Stimulated activated memory B cell treated with anti-CD40 and anti-IgM and Interleukin-4, amounts not matched to agents 10 μg/mL and 1 μg/mL and 100 μg/mL, for 72 hours (primary cell): ENCODE results near the gene USF3.
A peak's percentile ranks its signal among the peaks of the same experiment; 100 is the strongest.

Experiments used
- ATAC-seq: fragments of 150-1000 bp; cut with Tn5 transposase; 2 replicates; pipeline ENCODE4 v1.10.0; 2021
- H3K27ac Mint-ChIP-seq: one replicate; pipeline ENCODE4 v1.8.0; 2022; ENCODE audit warnings: mild to moderate bottlenecking, mixed read lengths
- H3K27me3 Mint-ChIP-seq: one replicate; pipeline ENCODE4 v1.8.0; 2022; ENCODE audit warnings: mixed read lengths
- H3K36me3 Mint-ChIP-seq: one replicate; pipeline ENCODE4 v1.8.0; 2022; ENCODE audit warnings: mixed read lengths
- H3K4me1 Mint-ChIP-seq: one replicate; pipeline ENCODE4 v1.8.0; 2022; ENCODE audit warnings: mixed read lengths
- H3K4me3 Mint-ChIP-seq: one replicate; pipeline ENCODE4 v1.8.0; 2022; ENCODE audit warnings: mild to moderate bottlenecking, moderate library complexity, mixed read lengths
- H3K9me3 Mint-ChIP-seq: one replicate; pipeline ENCODE4 v1.8.0; 2022; ENCODE audit warnings: mixed read lengths

Gene USF3

DNA sequence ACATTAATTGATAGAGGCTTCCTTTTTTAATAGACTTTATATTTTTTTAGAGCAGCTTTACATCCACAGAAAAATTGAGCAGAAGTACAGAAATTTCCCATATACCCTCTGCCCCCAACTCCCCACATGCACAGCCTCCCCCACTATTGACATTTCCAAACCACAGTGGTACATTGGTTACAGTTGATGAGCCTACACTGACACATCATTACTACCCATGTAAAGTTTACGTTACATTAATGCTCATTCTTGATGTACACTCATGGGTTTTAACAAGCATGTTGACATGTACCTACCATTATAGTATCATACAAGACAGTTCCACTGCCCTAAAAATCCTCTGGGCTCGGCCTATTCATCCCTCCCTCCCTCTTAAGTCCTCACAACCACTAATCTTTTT, 78.7 kb downstream of the USF3 start:
- Mint-ChIP-seq H3K27ac (no peak overlapping the region), H3K4me3 (no peak overlapping the region), H3K9me3 (no peaks in the 10 kb centered on the region), H3K27me3 (no peaks in the 10 kb centered on the region), H3K4me1 (peaks cover 13% of the 10 kb centered on the region), H3K36me3 (peaks cover 49% of the 10 kb centered on the region)
- ATAC-seq, result no peak

DNA sequence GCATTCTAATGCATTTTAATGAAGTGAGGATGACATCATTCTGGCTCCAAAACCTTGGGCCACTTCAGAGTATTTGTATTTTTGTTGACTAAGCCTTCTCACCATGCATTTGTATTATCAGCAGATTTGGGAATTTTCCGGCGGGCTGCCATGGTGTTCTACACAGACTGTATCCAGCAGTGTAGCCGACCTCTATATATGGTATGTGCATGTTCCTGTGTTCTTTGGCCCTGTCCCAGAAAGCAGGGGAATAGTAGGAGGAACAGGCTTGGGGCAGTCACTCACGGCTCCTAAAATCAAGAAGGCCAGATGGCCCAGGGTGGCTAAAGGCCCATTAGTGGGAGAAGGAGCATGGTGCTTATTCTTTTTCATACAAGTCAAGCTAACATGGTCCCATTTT, 80.5 kb downstream of the USF3 start:
- no peak for ATAC-seq

GRCh38 chr3:113614402-113614801, 82.0 kb downstream of the USF3 start:
- Mint-ChIP-seq H3K4me1 (peaks cover 3% of the 10 kb centered on the region), H3K27ac (no peak overlapping the region), H3K36me3 (peaks cover 53% of the 10 kb centered on the region), H3K9me3 (no peaks in the 10 kb centered on the region), H3K4me3 (no peak overlapping the region), H3K27me3 (no peaks in the 10 kb centered on the region)
- no peak for ATAC-seq

More for the DNA sequence above, 80.5 kb downstream of the USF3 start:
- Mint-ChIP-seq H3K9me3 (no peaks in the 10 kb centered on the region), H3K4me3 (no peak overlapping the region), H3K27me3 (no peaks in the 10 kb centered on the region), H3K27ac (no peak overlapping the region), H3K4me1 (peaks cover 13% of the 10 kb centered on the region), H3K36me3 (peaks cover 56% of the 10 kb centered on the region)

GRCh38 chr3:113607219-113607596, 89.2 kb downstream of the USF3 start:
- ATAC-seq, result peak; percentile 77
- peaks cover 65% of the 10 kb centered on the region for H3K36me3 Mint-ChIP-seq
- no peaks in the 10 kb centered on the region for H3K27me3 Mint-ChIP-seq
- H3K4me3 Mint-ChIP-seq, result peak overlapping the region; percentile 59
- H3K9me3 Mint-ChIP-seq, result no peaks in the 10 kb centered on the region
- H3K27ac Mint-ChIP-seq, result peak overlapping the region; percentile 92
- peaks cover 26% of the 10 kb centered on the region for H3K4me1 Mint-ChIP-seq

DNA sequence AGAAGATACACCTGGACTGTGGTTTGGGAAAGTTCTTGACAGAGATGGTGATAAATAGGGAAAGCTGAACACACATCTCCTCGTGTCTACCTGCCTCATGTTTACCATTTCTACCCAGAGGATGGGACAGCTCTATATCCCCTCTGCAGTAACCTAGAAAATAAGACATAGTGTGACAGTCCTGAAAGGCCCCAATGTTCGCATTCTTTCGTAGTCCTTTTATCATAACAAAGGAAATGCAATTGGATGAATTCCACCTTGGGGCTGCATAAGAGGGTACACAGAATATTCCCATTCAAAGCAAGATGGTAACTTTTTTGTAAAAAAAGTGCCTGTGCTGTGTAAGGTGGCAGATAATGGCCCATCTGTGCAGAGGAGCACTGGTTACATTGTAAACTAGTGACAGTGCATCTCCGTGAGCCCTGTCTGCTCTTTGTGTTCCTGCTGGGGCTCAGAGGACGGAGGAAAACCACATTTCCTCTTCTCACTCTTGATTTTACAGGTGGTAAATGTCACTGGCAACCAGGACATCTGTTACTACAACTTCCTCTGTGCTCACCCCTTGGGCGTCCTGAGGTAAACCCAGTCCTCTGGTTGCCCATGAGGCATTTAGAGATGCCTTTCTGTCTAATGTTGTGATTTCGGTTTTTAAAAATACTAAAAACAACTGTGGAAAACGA, 89.8 kb downstream of the USF3 start:
- ATAC-seq, result peak; percentile 99
- H3K9me3 Mint-ChIP-seq, result no peaks in the 10 kb centered on the region
- no peaks in the 10 kb centered on the region for H3K27me3 Mint-ChIP-seq
- peak overlapping the region; percentile 59 for H3K4me3 Mint-ChIP-seq
- H3K36me3 Mint-ChIP-seq, result peaks cover 60% of the 10 kb centered on the region
- H3K27ac Mint-ChIP-seq, result peak overlapping the region; percentile 92
- peaks cover 26% of the 10 kb centered on the region for H3K4me1 Mint-ChIP-seq

DNA sequence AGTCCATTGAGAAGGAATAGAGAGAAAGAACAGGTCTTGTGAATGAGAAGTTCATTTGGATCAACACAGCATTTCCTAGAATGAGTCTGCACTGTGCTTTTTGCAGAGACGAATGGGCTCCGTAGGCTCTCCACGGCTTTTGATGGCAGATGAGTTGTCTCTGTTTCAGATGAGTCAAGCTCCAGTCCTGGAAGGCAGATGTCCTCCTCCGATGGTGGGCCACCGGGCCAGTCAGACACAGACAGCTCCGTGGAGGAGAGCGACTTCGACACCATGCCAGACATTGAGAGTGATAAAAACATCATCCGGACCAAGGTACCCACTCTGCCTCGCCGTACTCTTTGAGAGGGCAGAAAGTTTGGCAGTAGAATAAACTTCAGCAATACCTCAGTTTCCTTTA, 93.6 kb downstream of the USF3 start:
- Mint-ChIP-seq H3K9me3 (no peaks in the 10 kb centered on the region), H3K36me3 (peaks cover 24% of the 10 kb centered on the region), H3K4me1 (peaks cover 21% of the 10 kb centered on the region), H3K27ac (no peak overlapping the region), H3K4me3 (no peak overlapping the region), H3K27me3 (no peaks in the 10 kb centered on the region)
- no peak for ATAC-seq

- H3K9me3 Mint-ChIP-seq, result no peaks in the 10 kb centered on the region
- no peak overlapping the region for H3K4me3 Mint-ChIP-seq
- peaks cover 15% of the 10 kb centered on the region for H3K4me1 Mint-ChIP-seq
- H3K36me3 Mint-ChIP-seq, result peaks cover 23% of the 10 kb centered on the region
- H3K27ac Mint-ChIP-seq, result no peak overlapping the region
- no peaks in the 10 kb centered on the region for H3K27me3 Mint-ChIP-seq
- ATAC-seq, result no peak
These were observed 94.2 kb downstream of the USF3 start for GRCh38 chr3:113602256-113602655.

GRCh38 chr3:113601240-113601639, 95.2 kb downstream of the USF3 start:
- H3K27me3 Mint-ChIP-seq, result no peaks in the 10 kb centered on the region
- no peak overlapping the region for H3K27ac Mint-ChIP-seq
- H3K9me3 Mint-ChIP-seq, result no peaks in the 10 kb centered on the region
- no peak for ATAC-seq
- peaks cover 26% of the 10 kb centered on the region for H3K36me3 Mint-ChIP-seq
- no peak overlapping the region for H3K4me3 Mint-ChIP-seq
- H3K4me1 Mint-ChIP-seq, result peaks cover 7% of the 10 kb centered on the region

DNA sequence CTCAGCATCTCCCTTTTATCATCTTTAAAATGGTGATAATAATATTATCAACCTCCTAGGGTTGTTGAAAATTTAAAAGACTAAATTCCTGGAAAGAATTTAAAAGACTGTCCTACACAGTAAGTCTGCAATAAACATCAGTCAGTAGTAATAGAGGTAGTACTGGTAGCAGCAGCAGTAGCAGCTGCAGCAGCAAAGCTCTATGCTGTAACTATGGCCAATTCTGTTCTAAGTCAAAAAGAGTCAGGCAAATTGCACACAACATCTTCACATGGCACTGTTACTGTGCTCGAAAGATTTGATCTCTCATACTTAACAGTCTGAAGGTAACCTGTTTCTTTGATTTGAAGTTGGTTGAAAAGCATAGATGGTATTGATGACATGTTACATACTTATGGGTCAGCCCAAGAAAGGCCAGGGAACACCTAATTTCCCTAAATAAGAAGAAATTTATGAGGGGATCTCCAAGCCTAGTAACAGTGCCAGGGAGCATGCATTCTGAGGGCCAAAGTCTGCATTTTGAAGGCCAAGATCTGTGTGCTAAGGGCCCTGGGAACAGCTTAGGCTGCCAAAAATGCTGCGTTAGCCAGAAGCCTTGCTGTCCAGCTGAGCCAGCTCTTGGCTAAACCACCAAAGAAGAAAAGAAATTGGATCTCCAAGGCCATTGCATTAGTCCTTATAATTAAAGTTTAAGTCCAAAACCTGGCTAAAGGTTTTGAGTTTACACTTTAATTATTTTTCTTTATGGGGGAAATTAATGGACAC, 95.8 kb downstream of the USF3 start:
- peaks cover 32% of the 10 kb centered on the region for H3K36me3 Mint-ChIP-seq
- no peaks in the 10 kb centered on the region for H3K9me3 Mint-ChIP-seq
- H3K27ac Mint-ChIP-seq, result no peak overlapping the region
- peaks cover 2% of the 10 kb centered on the region for H3K4me1 Mint-ChIP-seq
- ATAC-seq, result no peak
- H3K27me3 Mint-ChIP-seq, result no peaks in the 10 kb centered on the region
- no peak overlapping the region for H3K4me3 Mint-ChIP-seq
